GM19023 (cell line): ENCODE measurements around the gene C1orf167.

Experiments used
- ATAC-seq: cut with Tn5 transposase; IDR thresholded peaks from one replicate; pipeline ENCODE4 v1.9.1; 2021; ENCODE audit warnings: mild to moderate bottlenecking, moderate library complexity; ENCODE audit not compliant: unreplicated experiment

C1orf167 gene

GRCh38 chr1:11828511-11828910 lies 66.5 kb downstream of the C1orf167 start:
- no peak for ATAC-seq

GRCh38 chr1:11831945-11832725 lies 70.1 kb downstream of the C1orf167 start:
- no peak for ATAC-seq

DNA sequence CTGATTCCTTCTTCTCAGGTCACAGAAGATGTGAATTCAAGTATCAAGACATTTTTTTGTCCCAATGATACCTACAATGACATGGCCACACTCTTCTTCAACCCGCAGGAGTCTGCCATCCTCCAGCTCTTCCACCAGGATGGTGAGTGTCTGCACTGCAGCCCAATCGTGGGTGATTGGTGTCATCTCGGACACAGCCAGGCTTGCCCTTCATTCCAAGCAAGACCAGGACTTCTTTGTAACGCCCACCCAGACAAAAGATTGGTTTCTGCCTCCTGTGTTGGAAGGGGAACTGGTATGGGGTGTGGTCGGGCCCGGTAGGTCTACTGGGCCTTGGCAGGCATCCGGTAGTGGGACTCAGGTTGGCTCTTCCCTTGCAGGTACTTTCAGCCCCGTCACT lies 71.5 kb downstream of the C1orf167 start:
- ATAC-seq: no peak

DNA sequence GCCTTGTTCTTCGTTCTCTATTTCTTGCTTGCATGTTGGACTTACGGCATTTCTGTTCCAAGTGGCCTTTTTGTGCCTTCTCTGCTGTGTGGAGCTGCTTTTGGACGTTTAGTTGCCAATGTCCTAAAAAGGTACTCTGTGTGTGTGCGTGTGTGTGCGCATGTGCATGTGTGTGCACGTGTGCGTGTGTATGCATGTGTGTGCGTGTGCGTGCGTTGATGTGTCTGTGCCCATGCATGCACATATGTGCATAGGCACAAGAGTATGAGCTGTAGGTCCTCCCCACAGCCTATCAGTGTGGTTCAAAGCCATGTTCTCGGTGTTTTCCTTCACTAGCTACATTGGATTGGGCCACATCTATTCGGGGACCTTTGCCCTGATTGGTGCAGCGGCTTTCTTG lies 71.9 kb downstream of the C1orf167 start:
- no peak for ATAC-seq

DNA sequence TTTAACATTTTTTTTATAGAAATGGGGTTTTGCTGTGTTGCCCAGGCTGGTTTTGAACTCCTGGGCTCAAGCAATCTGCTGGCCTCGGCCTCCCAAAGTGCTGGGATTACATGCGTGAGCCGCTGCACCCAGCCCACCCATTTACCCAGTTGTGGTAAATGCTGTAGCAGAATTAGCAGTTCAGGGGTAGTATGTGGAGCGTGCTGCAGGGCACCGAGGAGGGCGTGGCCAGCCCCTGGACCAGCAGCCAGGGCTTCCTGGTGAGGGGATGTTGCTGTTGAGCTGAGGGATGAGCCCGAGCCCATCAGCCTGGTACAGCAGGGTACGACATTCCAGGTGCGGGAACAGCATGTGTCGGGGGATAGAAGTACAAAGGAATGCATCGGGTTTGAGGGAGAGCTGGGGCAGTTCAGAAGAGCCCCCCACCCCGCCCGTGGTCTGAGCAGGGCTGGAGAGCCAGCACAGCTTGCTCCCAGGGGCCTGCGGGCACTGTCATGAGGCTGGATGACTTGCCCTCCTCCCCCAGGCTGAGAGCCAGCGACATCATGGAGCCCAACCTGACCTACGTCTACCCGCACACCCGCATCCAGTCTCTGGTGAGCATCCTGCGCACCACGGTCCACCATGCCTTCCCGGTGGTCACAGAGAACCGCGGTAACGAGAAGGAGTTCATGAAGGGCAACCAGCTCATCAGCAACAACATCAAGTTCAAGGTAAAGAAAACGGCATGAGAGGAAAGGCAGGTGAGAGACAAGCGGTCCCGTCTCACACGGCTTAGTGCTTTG lies 73.6 kb downstream of the C1orf167 start:
- ATAC-seq: no peak

DNA sequence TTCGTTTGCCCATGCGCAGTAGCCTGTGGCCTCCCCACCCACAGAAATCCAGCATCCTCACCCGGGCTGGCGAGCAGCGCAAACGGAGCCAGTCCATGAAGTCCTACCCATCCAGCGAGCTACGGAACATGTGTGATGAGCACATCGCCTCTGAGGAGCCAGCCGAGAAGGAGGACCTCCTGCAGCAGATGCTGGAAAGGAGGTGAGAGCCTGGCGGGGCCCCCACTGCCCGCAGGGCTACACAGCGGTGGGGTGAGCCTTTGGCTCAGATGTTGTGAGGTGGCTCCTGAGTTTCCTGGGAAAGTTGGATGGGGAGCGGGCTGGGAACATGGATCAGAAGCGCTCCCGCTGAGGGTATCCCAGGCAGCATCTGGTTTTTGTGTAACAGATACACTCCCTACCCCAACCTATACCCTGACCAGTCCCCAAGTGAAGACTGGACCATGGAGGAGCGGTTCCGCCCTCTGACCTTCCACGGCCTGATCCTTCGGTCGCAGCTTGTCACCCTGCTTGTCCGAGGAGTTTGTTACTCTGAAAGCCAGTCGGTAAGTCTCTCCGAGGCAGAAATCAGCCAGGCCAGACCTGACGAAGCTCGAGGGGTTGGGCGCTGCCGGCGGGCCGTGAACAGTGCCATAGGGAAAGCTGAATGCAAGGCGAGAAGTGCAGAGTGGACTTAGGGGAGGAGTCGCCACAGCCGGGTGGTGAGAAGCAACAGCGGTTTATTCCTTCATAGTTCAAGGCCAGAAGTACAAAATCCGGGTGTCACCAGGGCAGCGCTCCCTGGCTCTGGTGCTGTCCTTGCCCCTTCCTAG lies 75.2 kb downstream of the C1orf167 start:
- ATAC-seq: no peak

GRCh38 chr1:11837767-11838348 lies 75.9 kb downstream of the C1orf167 start:
- no peak for ATAC-seq

DNA sequence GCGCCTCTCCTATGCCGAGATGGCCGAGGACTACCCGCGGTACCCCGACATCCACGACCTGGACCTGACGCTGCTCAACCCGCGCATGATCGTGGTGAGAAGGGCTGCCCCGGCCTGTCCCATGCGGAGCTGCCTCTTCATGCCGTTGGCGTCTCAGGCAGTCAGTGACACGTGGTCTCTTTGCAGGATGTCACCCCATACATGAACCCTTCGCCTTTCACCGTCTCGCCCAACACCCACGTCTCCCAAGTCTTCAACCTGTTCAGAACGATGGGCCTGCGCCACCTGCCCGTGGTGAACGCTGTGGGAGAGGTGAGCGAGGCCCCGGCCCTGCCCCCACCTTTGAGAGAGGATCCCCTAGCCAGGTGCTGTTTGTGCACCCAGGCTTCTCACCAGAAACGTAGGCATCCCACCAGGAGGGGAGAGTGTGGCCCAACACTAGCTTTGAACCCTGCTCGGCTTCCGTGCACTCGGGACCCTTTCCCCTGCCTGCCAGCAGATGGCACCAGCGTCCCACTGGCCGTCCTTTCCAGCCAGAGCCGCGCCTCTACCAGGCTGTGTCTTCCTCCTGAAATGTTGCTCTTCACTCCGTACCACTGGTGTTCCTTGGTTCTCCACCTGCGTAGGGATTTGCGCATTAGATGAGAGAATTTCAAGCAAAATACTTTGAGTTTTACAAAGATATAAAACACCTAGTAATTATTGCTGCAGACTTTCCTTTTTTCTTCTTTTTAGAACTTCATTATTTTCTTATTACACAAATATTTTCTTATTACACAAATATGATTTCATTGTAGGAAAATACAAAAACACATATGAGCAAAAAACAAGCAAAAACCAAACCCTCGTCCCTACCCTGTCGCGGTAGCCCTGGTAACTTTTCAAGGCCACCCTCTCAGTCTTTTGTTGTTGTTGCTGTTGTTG lies 76.6 kb downstream of the C1orf167 start:
- ATAC-seq: no peak
